ENCODE data around the gene DIP2A. TPM values are rescaled to one million over a fixed set of nuclear protein-coding genes. Genes with fewer than 3 reads are reported as not detected.

DIP2A gene
- total and polyA plus RNA-seq, 2 of the 8 experiments (the other 6 are each of a cell fraction or from before 2014, with no cell fraction given) = 16.0 to 27.1 TPM

DNA sequence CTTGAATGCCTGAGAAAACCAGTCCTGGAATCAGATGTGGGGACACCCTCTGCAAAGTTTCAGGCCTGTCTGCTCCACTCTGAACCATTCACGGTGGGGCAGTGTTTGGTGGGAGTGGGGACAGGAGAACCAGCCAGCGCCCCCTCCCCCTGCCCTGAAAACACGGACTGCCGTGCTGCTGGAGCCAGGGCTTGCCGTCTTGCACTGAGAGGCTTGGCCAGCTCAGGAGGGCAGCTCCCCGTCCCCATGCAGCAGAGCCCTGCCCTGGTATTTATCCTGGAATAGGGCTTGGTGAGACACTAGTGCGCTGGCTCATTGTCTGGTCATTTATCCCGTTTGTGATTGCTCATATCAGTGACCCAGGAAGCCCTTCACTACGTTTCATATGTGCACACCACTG, 142.3 kb downstream of the DIP2A start (continued):
- TF ChIP-seq KDM4A (IDR thresholded peaks at IDR 0.05; ENCODE audit: low read depth, low read length, severe bottlenecking) (no peak), CREB1 (IDR thresholded peaks at IDR 0.05) (no peak), CBX8 (IDR thresholded peaks at IDR 0.05; ENCODE audit: borderline replicate concordance, low read depth, low read length) (no peak), HDAC6 (IDR thresholded peaks at IDR 0.05; ENCODE audit: low read depth, low read length) (no peak), BCL11A (IDR thresholded peaks at IDR 0.05; ENCODE audit: low read depth in 2 of 2, low read length in 2 of 2) (no peak), HDAC2 (IDR thresholded peaks at IDR 0.05; ENCODE audit: borderline replicate concordance in 1 of 2, low read depth in 2 of 2, low read length in 2 of 2) (no peak), SP2 (IDR thresholded peaks at IDR 0.05; ENCODE audit: low read length) (no peak), FOSL1 (IDR thresholded peaks at IDR 0.05; ENCODE audit: insufficient read depth, low read depth, low read length) (no peak)
- TF ChIP-seq, protein P1, sequence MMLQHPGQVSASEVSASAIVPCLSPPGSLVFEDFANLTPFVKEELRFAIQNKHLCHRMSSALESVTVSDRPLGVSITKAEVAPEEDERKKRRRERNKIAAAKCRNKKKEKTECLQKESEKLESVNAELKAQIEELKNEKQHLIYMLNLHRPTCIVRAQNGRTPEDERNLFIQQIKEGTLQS (IDR thresholded peaks at IDR 0.05; ENCODE audit: insufficient read depth, low read depth, low read length) = no peak
